Muscle of back (tissue), 11 donors: ENCODE data around the gene SMARCA1. TPM values are rescaled to one million over a fixed set of nuclear protein-coding genes. Genes with fewer than 3 reads are reported as not detected.

Experiments
- DNase-seq, 3 donors: peaks; one replicate each; pipeline versions ENCODE4 v3.0.0 to v3.0.0-alpha.2; 2013
- polyA plus RNA-seq, 10 donors: library from polyadenylated mRNA; unstranded; fragments of 120-200 nt; gene quantifications; one replicate each; pipeline ENCODE4 v1.2.1, GENCODE V29; 2013; ENCODE audit not compliant: insufficient read length in 10 of 10

Gene SMARCA1
- polyA plus RNA-seq, 10 donors, result 74.0 to 100 (median 83.4) TPM

GRCh38 chrX:129534816-129535578 is 11.7 kb upstream of the SMARCA1 start:
- no peak for DNase-seq

GRCh38 chrX:129531132-129531531 is 7.8 kb upstream of the SMARCA1 start:
- DNase-seq, result no peak

GRCh38 chrX:129530410-129530809 is 7.1 kb upstream of the SMARCA1 start:
- DNase-seq, result no peak

- peak in 2 of 3 donors; percentile 9 to 25 for DNase-seq
Measured at GRCh38 chrX:129529685-129530281, 6.5 kb upstream of the SMARCA1 start.

GRCh38 chrX:129525896-129526295 is 2.6 kb upstream of the SMARCA1 start:
- no peak for DNase-seq

- no peak for DNase-seq
Measured at GRCh38 chrX:129525162-129525561, 1.9 kb upstream of the SMARCA1 start.

- DNase-seq, result no peak
Measured at GRCh38 chrX:129524250-129524850, 1.1 kb upstream of the SMARCA1 start.

GRCh38 chrX:129522184-129523078 is 859 bp downstream of the SMARCA1 start:
- peak; percentile 59 to 84 (median 71) for DNase-seq

- DNase-seq, result no peak
Measured at GRCh38 chrX:129520151-129520550, 3.1 kb downstream of the SMARCA1 start.

- no peak for DNase-seq
Measured at GRCh38 chrX:129516402-129516801, 6.9 kb downstream of the SMARCA1 start.

GRCh38 chrX:129512409-129512808 is 10.9 kb downstream of the SMARCA1 start:
- no peak for DNase-seq

GRCh38 chrX:129511689-129512088 is 11.6 kb downstream of the SMARCA1 start:
- no peak for DNase-seq

GRCh38 chrX:129510331-129510730 is 13.0 kb downstream of the SMARCA1 start:
- DNase-seq, result no peak

GRCh38 chrX:129497146-129497843 is 26.0 kb downstream of the SMARCA1 start:
- no peak for DNase-seq

- peak in 1 of 3 donors; percentile 23 for DNase-seq
Measured at GRCh38 chrX:129496625-129497024, 26.7 kb downstream of the SMARCA1 start.

GRCh38 chrX:129495900-129496299 is 27.4 kb downstream of the SMARCA1 start:
- DNase-seq, result no peak

GRCh38 chrX:129494887-129495286 is 28.4 kb downstream of the SMARCA1 start:
- DNase-seq, result no peak

- DNase-seq, result no peak
Measured at GRCh38 chrX:129493643-129494042, 29.6 kb downstream of the SMARCA1 start.

GRCh38 chrX:129490330-129490729 is 33.0 kb downstream of the SMARCA1 start:
- DNase-seq, result no peak

- no peak for DNase-seq
Measured at GRCh38 chrX:129488359-129488758, 34.9 kb downstream of the SMARCA1 start.

- no peak for DNase-seq
Measured at GRCh38 chrX:129480889-129481288, 42.4 kb downstream of the SMARCA1 start.
